CD4-positive, alpha-beta T cell treated with Interleukin-10 for 1 hour (primary cell): ENCODE results near the gene MARCHF10.

ENCODE experiments used
- DNase-seq: peaks from one replicate; pipeline ENCODE4 v3.0.0-alpha.2; 2020

MARCHF10 gene

DNA sequence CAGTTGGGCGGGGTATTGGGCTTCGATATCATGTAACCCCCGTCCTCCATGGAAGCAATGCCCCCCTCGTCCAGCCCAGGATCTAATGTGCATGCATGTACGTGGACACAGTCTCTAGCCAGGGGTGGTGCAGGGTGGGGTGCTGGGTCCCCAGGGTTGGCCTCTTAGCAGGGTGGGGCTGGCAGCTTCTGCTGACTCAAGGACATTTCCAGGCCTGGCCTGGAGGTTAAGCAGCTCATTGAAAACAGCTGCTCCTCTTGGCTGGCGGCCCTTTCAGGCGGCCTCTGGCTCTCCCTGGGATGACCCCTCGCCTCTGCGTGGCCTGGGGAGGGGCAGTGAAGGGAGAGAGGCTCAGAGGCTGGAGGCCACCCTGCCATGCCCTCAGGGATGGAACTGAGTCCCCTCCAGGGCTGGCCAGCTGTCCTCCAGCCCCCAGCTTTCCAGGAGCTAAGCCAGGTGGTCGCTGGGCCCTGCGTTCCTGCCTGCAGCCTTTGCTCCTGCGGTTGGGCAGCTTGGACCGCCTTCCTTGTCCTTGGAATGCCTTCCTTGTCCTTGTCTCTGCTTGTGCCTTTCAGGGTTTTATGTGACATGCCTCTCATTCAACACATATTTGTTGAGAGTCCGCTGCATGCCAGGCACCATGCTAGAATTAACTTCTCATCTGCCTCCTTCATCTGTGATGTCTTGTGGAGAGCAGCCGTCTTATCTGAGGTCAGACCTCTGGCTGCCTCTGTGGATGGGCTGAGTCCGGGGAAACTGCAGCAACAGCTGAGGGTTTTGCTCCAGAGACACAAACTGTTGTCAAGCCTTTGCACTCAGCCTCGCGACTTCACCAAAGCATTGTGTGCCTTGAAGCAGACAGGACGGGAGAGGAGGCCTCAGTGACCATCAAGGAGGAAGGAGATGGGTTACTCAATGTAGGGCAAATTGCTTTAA is 154.0 kb downstream of the MARCHF10 start:
- DNase-seq, result no peak

DNA sequence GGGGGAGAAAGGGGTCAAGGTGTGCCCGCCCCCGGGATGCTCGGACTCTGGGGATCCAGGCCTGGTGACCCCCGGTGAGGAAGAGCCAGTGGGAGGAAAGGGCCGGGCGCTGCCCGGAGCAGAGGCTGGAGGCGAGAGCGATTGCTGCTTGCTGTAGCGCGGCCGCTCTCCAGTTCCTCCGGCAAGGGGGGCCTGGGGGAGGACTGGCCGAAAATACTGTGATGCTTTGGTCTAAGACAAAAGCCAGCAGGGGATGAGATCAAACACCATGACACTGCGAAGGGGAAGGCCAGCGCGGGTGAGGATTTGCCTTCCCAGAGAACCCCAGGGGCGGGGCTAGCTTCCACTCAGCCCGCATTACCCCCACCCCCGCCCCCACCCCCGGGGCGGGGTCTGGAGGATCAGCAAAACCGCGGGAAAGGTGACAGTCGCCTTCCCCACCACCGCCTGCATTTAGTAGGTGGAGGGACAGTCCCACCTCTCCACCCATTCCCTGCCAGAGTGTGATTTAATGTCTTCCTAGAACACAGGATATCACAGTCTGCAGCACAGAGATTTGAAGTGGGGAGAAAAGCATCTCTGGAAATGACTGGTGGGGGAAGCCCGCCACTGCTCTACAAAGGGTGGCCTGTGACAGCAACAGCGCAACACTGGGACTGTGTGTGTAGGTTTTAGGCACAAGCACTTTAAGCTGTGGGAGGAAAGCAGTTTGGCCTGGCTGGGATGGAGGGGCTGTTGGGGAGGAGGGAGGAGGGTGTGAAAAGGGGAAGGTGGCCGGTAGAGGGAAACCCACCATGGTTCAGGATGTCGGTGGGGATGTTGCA is 154.9 kb downstream of the MARCHF10 start:
- peak; percentile 62 for DNase-seq

DNA sequence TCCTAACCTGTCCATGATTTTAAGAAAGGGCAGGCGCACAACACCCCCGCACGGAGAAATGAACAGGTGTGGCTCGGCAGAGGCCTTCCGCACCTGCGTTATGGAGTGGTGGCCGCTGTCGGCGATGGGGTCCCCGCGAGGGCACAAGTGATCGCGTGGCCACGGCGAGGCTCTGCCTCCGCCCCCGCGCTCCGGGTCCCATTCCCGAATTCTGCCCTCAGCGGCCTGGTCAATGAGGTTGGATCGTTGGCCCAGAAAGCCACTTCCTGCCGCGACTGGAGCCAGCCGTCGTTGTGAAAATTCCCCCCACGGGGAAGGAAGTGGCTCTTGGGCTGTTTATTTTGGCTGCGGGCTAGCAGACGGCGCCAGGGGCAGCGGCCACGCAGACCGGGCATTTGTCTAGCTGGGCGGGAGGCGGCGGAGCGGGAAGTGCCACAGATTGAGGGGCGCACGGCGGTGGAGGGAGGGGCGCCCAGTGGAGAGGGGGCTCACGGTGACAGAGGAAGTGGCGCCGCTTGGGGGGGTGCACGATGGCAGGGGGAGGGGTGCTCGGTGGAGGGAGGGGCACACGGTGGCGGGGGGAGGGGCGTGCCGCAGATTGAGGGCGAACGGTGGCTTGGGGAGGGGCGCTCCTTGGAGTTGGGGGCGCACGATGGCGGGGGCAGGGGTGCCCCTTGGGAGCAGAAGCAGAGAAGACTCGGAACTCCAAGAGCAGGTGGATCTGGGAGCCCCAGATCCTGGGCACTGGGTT is 155.7 kb downstream of the MARCHF10 start:
- peak; percentile 39 for DNase-seq
